GM12878 (cell line): ENCODE measurements around the gene PPAN. TPM values are rescaled to one million over a fixed set of nuclear protein-coding genes. Genes with fewer than 3 reads are reported as not detected.

Experiments used
- ATAC-seq: fragments of 200-7000 bp; cut with Tn5 transposase; 3 replicates; pipeline ENCODE4 v1.9.1; 2020; ENCODE audit warnings: mild to moderate bottlenecking, moderate library complexity
- BruUV-seq: library from RNA; stranded (reverse); fragments of 400-500 nt; replicated peaks from 2 replicates; lab custom pipeline; 2021; lab: Mats Ljungman, UMichigan
- CTCF ChIA-PET: fragments of 300-600 bp; sonication (Branson Sonifier 250); formaldehyde crosslinking; extraction: SDS; loops from one replicate; lab custom pipeline; 2021; ENCODE audit warnings: inconsistent platforms; lab: Yijun Ruan, JAX
- POLR2A ChIA-PET: fragments of 350-600 bp; formaldehyde crosslinking; extraction: SDS; loops from one replicate; lab custom pipeline; 2021; ENCODE audit warnings: inconsistent platforms; lab: Charles Lee
- RAD21 ChIA-PET: fragments of 300-600 bp; sonication (Branson Sonifier 250); formaldehyde crosslinking; loops from one replicate; lab custom pipeline; 2023; ENCODE audit warnings: antibody characterized with exemption; ENCODE audit not compliant: unreplicated experiment; lab: Charles Lee
- SMC1A ChIA-PET: fragments of 300-600 bp; sonication (Branson Sonifier 250); formaldehyde crosslinking; loops from one replicate; lab custom pipeline; 2023; ENCODE audit not compliant: unreplicated experiment, uncharacterized antibody; lab: Charles Lee
- DNase-seq: peaks from one replicate; pipeline ENCODE4 v3.0.0-alpha.2; 2011; ENCODE audit warnings: low read depth, low spot score
- FAIRE-seq: peaks from 3 replicates; lab custom pipeline; 2011; peaks lifted over from hg19 to GRCh38; lab: Jason Lieb, UNC
- H2AFZ ChIP-seq: 2 replicates; pipeline ENCODE4 v1.6.0; 2011; ENCODE audit warnings: low read depth, low read length, control low read depth; ENCODE audit not compliant: control insufficient read depth
- H3K27ac ChIP-seq: 2 replicates; pipeline ENCODE4 v1.5.1; 2011; ENCODE audit warnings: control low read depth; ENCODE audit not compliant: control insufficient read depth, insufficient read depth
- H3K27me3 ChIP-seq, 2 experiments: replicated peaks in 1 of 2; 2 replicates each; pipeline versions ENCODE4 v1.6.0 to v1.6.1; 2011; ENCODE audit warnings: low read length in 1 of 2; ENCODE audit not compliant: control insufficient read depth in 2 of 2, insufficient read depth in 2 of 2
- H3K36me3 ChIP-seq, 2 experiments: 2 replicates each; pipeline ENCODE4 v1.5.1; 2011; ENCODE audit warnings: low read length in 1 of 2; ENCODE audit not compliant: control insufficient read depth in 2 of 2, insufficient read depth in 2 of 2
- H3K4me1 ChIP-seq: 2 replicates; pipeline ENCODE4 v1.6.1; 2011; ENCODE audit warnings: mild to moderate bottlenecking, low read length, moderate library complexity, mixed read lengths; ENCODE audit not compliant: control insufficient read depth, insufficient read depth
- H3K4me2 ChIP-seq: 2 replicates; pipeline ENCODE4 v1.6.0; 2011; ENCODE audit warnings: control low read depth; ENCODE audit not compliant: control insufficient read depth, insufficient read depth
- H3K4me3 ChIP-seq: fragments of 200-600 bp; sonication (generic); 2 replicates; pipeline ENCODE4 v1.5.1; 2016
- H3K79me2 ChIP-seq: 2 replicates; pipeline ENCODE4 v1.6.0; 2011; ENCODE audit warnings: low read length; ENCODE audit not compliant: control insufficient read depth, insufficient read depth
- H3K9ac ChIP-seq: 2 replicates; pipeline ENCODE4 v1.8.0; 2011; ENCODE audit warnings: low read length, control low read depth, mixed read lengths; ENCODE audit not compliant: control insufficient read depth, insufficient read depth
- H3K9me3 ChIP-seq: replicated peaks from 3 replicates; pipeline ENCODE4 v1.5.1; 2011; ENCODE audit warnings: mild to moderate bottlenecking, low read length; ENCODE audit not compliant: control insufficient read depth, insufficient read depth
- H4K20me1 ChIP-seq: 2 replicates; pipeline ENCODE4 v1.6.0; 2011; ENCODE audit not compliant: control insufficient read depth, insufficient read depth
- JUND ChIP-seq: IDR thresholded peaks from 2 replicates; pipeline ENCODE4 v1.6.1; 2012; ENCODE audit warnings: low read depth, mild to moderate bottlenecking, low read length, improper control_type of control experiment, moderate library complexity
- KDM1A ChIP-seq: fragments of 200-600 bp; sonication (generic); IDR thresholded peaks from 2 replicates; pipeline ENCODE4 v1.6.1; 2016; ENCODE audit warnings: borderline replicate concordance
- LARP7 ChIP-seq: fragments of 450-650 bp; IDR thresholded peaks from 2 replicates; pipeline ENCODE4 v1.6.1; 2017; ENCODE audit warnings: mild to moderate bottlenecking
- MXI1 ChIP-seq: fragments of 150-350 bp; IDR thresholded peaks from 2 replicates; pipeline ENCODE4 v1.6.1; 2011; ENCODE audit warnings: low read depth, mild to moderate bottlenecking, inconsistent platforms, low read length, improper control_type of control experiment
- NFYB ChIP-seq: IDR thresholded peaks from 2 replicates; pipeline ENCODE4 v1.6.1; 2011; ENCODE audit warnings: low read depth, mild to moderate bottlenecking, low read length, improper control_type of control experiment, moderate library complexity; ENCODE audit not compliant: insufficient read depth
- STAT3 ChIP-seq: IDR thresholded peaks from 2 replicates; pipeline ENCODE4 v1.6.1; 2011; ENCODE audit warnings: low read depth, low read length, improper control_type of control experiment
- TAF1 ChIP-seq: IDR thresholded peaks from 2 replicates; pipeline ENCODE4 v1.6.1; 2011; ENCODE audit warnings: mild to moderate bottlenecking, low read depth, low read length, borderline replicate concordance
- WGBS: methylation state at CpG from one replicate; pipeline ENCODE4 v1.1.6; 2016; ENCODE audit warnings: low lambda C conversion rate; ENCODE audit not compliant: insufficient replicate concordance, insufficient coverage; ENCODE audit errors: missing lambda C conversion rate; 5-methylcytosine and 5-hydroxymethylcytosine counted together
- in situ Hi-C: fragments of 300-500 bp; cut with MboI; formaldehyde crosslinking; loops from 9 replicates; pipeline ENCODE4 v1.14.3; 2018; ENCODE audit warnings: mixed read lengths
- intact Hi-C: fragments of 100-400 bp; cut with micrococcal nuclease; formaldehyde crosslinking; loops from one replicate; pipeline ENCODE4 v1.14.2; 2022; ENCODE audit not compliant: unreplicated experiment
- polyA plus RNA-seq, 11 experiments: library from polyadenylated mRNA; depleted of rRNA in 4 of 11; unstranded in 6 of 11; stranded (reverse) in 5 of 11; fragments of >200 nt; fragmentation: Nextera tagmentation in 4 of 11; fragmentation: Illumina TruSeq in 1 of 11; extraction: Ambion mirVana in 4 of 11; extraction: Trizol in 1 of 11; gene quantifications; 1 replicate in 1 of 11; 2 replicates in 10 of 11; pipeline versions ENCODE4 v1.2.1 to v1.2.3, GENCODE V29; 2011 to 2016; ENCODE audit warnings: inconsistent platforms in 2 of 11, missing spikeins in 2 of 11, low read depth in 1 of 11
- total RNA-seq, 4 experiments: library from RNA; depleted of rRNA in 3 of 4; stranded (reverse); fragments of >200 nt in 3 of 4; fragmentation: Illumina TruSeq in 1 of 4; extraction: Trizol in 1 of 4; gene quantifications; 2 replicates each; pipeline versions ENCODE4 v1.2.1 to v1.2.3, GENCODE V29; 2013 to 2021

The PPAN gene
- total and polyA plus RNA-seq, 10 of the 15 experiments (the other 5 are each of a cell fraction or from before 2014, with no cell fraction given), result 2.1 to 171 (median 108) TPM

- WGBS, result 60% methylated on average over 9 of the region's 9 CpGs
Measured at GRCh38 chr19:10083911-10084310, 22.3 kb upstream of the PPAN start.

GRCh38 chr19:10084803-10085202 lies 21.4 kb upstream of the PPAN start:
- 0 out of 2 replicates have a peak, but pooled peaks cover 3% of the 10 kb centered on the region for H3K4me1 ChIP-seq
- H3K4me2 ChIP-seq, result no peak overlapping the region
- H3K9me3 ChIP-seq, result no peaks in the 10 kb centered on the region; the same call in 2 of the 3 replicates
- POLR2A ChIA-PET, result interaction anchor here (0.5 to 1.3 kb wide), 3 partner anchors 11 to 1001 kb away, joined by 3 to 9 read pairs (median 4); no protein-coding TSS in a partner anchor
- ATAC-seq (no peak), FAIRE-seq (no peak), DNase-seq (no peak)
- H4K20me1 ChIP-seq, result no peaks in the 10 kb centered on the region
- H3K27me3 ChIP-seq, result no peaks in the 10 kb centered on the region
- 67% methylated on average over 3 of the region's 3 CpGs for WGBS
- no peak for TF ChIP-seq TAF1
- TF ChIP-seq KDM1A, result no peak
- TF ChIP-seq MXI1, result no peak
- TF ChIP-seq JUND, result no peak
- no peak for TF ChIP-seq STAT3
- CTCF ChIA-PET, result interaction anchor here (0.6 to 1.4 kb wide), 2 partner anchors 22 to 55 kb away, joined by 3 to 5 read pairs; no protein-coding TSS in a partner anchor
- H3K27ac ChIP-seq, result no peak overlapping the region
- intact Hi-C loops (no loop called here), in situ Hi-C loops (no loop called here)
- H3K9ac ChIP-seq, result no peak overlapping the region
- peaks cover 4 to 5% of the 10 kb centered on the region in 2 experiments; a peak in 3 of 4 replicates for H3K36me3 ChIP-seq
- RAD21 ChIA-PET, result interaction anchor here (1.5 kb wide), 1 partner anchor 57 kb away, joined by 6 read pairs; no protein-coding TSS in a partner anchor
- no peak overlapping the region for H3K4me3 ChIP-seq
- no peak overlapping the region for H2AFZ ChIP-seq
- peaks cover 18% of the 10 kb centered on the region for H3K79me2 ChIP-seq
- no TSS peak for BruUV-seq
- SMC1A ChIA-PET, result interaction anchor here (1.1 kb wide), 1 partner anchor 28 kb away, joined by 3 read pairs; no protein-coding TSS in a partner anchor

More at GRCh38 chr19:10083911-10084310, 22.3 kb upstream of the PPAN start:
- no TSS peak for BruUV-seq
- TF ChIP-seq NFYB, result no peak
- TF ChIP-seq LARP7, result no peak
- H3K27me3 ChIP-seq, result no peaks in the 10 kb centered on the region
- H3K36me3 ChIP-seq, result no peaks in the 10 kb centered on the region
- DNase-seq (no peak), FAIRE-seq (no peak), ATAC-seq (no peak)
- H3K79me2 ChIP-seq, result peaks cover 18% of the 10 kb centered on the region
- no peaks in the 10 kb centered on the region for H4K20me1 ChIP-seq
- H3K9me3 ChIP-seq, result no peaks in the 10 kb centered on the region; the same call in 2 of the 3 replicates
- H3K4me1 ChIP-seq, result 0 out of 2 replicates have a peak, but pooled peaks cover 3% of the 10 kb centered on the region
- ChIA-PET CTCF (interaction anchor here (1.4 to 1.6 kb wide), 4 partner anchors 16 to 153 kb away, joined by 3 to 5 read pairs (median 5); no protein-coding TSS in a partner anchor), SMC1A (interaction anchor here (1.1 kb wide), 1 partner anchor 29 kb away, joined by 3 read pairs; no protein-coding TSS in a partner anchor), POLR2A (interaction anchor here (0.5 to 1.3 kb wide), 4 partner anchors 12 to 1002 kb away, joined by 3 to 9 read pairs (median 4); partner anchors contain the start of gene PPAN), RAD21 (interaction anchor here (0.6 to 1.6 kb wide), 3 partner anchors 12 to 56 kb away, joined by 3 to 6 read pairs (median 5); no protein-coding TSS in a partner anchor)
- no peak overlapping the region for H3K4me3 ChIP-seq
- no peak overlapping the region for H3K4me2 ChIP-seq
- no peak overlapping the region for H2AFZ ChIP-seq
- in situ Hi-C loops (no loop called here), intact Hi-C loops (no loop called here)
- H3K27ac ChIP-seq, result no peak overlapping the region
- H3K9ac ChIP-seq, result no peak overlapping the region
